Mesenchymal stem cell (in vitro differentiated cells and primary cell): ENCODE data around the gene MARCHF3.

Experiments used
- DNase-seq: peaks from one replicate; pipeline ENCODE4 v3.0.0-alpha.2; 2013
- H2AFZ ChIP-seq: one replicate; pipeline ENCODE4 v1.6.1; 2013; ENCODE audit warnings: low read depth, mild to moderate bottlenecking, control low read depth, inconsistent platforms, low read length, moderate library complexity
- H2AK5ac ChIP-seq: 2 replicates; pipeline ENCODE4 v1.6.1; 2013; ENCODE audit warnings: low read length, moderate library complexity, mild to moderate bottlenecking, inconsistent platforms; ENCODE audit not compliant: severe bottlenecking
- H2BK120ac ChIP-seq: one replicate; pipeline ENCODE4 v1.6.1; 2013; ENCODE audit warnings: low read depth, mild to moderate bottlenecking, inconsistent platforms, low read length, moderate library complexity
- H2BK12ac ChIP-seq, 2 experiments: one replicate each; pipeline ENCODE4 v1.6.1; 2013; ENCODE audit warnings: inconsistent platforms in 2 of 2, low read length in 2 of 2, mild to moderate bottlenecking in 2 of 2, moderate library complexity in 2 of 2, control low read depth in 1 of 2
- H2BK15ac ChIP-seq: one replicate; pipeline ENCODE4 v1.6.1; 2013; ENCODE audit warnings: mild to moderate bottlenecking, low read depth, inconsistent platforms; ENCODE audit not compliant: poor library complexity, severe bottlenecking
- H2BK5ac ChIP-seq: 2 replicates; pipeline ENCODE4 v1.6.1; 2013; ENCODE audit warnings: low read depth, mild to moderate bottlenecking, low read length, control low read depth, inconsistent platforms; ENCODE audit not compliant: poor library complexity, severe bottlenecking
- H3K14ac ChIP-seq, 2 experiments: one replicate each; pipeline ENCODE4 v1.6.1; 2013; ENCODE audit warnings: inconsistent platforms in 2 of 2, low read length in 2 of 2, control low read depth in 1 of 2, mild to moderate bottlenecking in 1 of 2, moderate library complexity in 1 of 2
- H3K18ac ChIP-seq, 2 experiments: one replicate each; pipeline ENCODE4 v1.6.1; 2013; ENCODE audit warnings: inconsistent platforms in 2 of 2, low read length in 2 of 2, control low read depth in 1 of 2, low read depth in 1 of 2, mild to moderate bottlenecking in 1 of 2
- H3K23ac ChIP-seq, 2 experiments: one replicate each; pipeline ENCODE4 v1.6.1; 2013; ENCODE audit warnings: inconsistent platforms in 2 of 2, low read length in 2 of 2, mild to moderate bottlenecking in 2 of 2, moderate library complexity in 2 of 2, control low read depth in 1 of 2
- H3K27ac ChIP-seq: 2 replicates; pipeline ENCODE4 v1.5.1; 2013; ENCODE audit warnings: mild to moderate bottlenecking, moderate library complexity, low read length, control low read depth, inconsistent platforms; ENCODE audit not compliant: poor library complexity, severe bottlenecking
- H3K27me3 ChIP-seq, 2 experiments: 2 replicates each; pipeline versions ENCODE4 v1.6.1 to v1.7.0; 2013; ENCODE audit warnings: low read length in 2 of 2, mild to moderate bottlenecking in 2 of 2, moderate library complexity in 2 of 2, control low read depth in 1 of 2, inconsistent platforms in 1 of 2; ENCODE audit not compliant: control insufficient read depth in 1 of 2, insufficient read depth in 1 of 2
- H3K36me3 ChIP-seq, 2 experiments: 2 replicates each; pipeline versions ENCODE4 v1.6.1 to v1.7.0; 2013; ENCODE audit warnings: low read length in 2 of 2, control low read depth in 1 of 2, inconsistent platforms in 1 of 2, low read depth in 1 of 2, mild to moderate bottlenecking in 1 of 2; ENCODE audit not compliant: insufficient read depth in 2 of 2, control insufficient read depth in 1 of 2
- H3K4ac ChIP-seq, 2 experiments: one replicate each; pipeline ENCODE4 v1.6.1; 2013; ENCODE audit warnings: inconsistent platforms in 2 of 2, low read length in 2 of 2, mild to moderate bottlenecking in 2 of 2, moderate library complexity in 2 of 2, control low read depth in 1 of 2, low read depth in 1 of 2
- H3K4me1 ChIP-seq: 2 replicates; pipeline ENCODE4 v1.6.1; 2013; ENCODE audit warnings: low read depth, low read length, control low read depth; ENCODE audit not compliant: control insufficient read depth, insufficient read depth
- H3K4me2 ChIP-seq: 2 replicates; pipeline ENCODE4 v1.6.1; 2013; ENCODE audit warnings: low read length, mild to moderate bottlenecking, inconsistent platforms; ENCODE audit not compliant: poor library complexity, severe bottlenecking
- H3K4me3 ChIP-seq, 2 experiments: 2 replicates each; pipeline versions ENCODE4 v1.5.1 to v1.7.0; 2013; ENCODE audit warnings: low read length in 2 of 2, mild to moderate bottlenecking in 2 of 2, control low read depth in 1 of 2, low read depth in 1 of 2; ENCODE audit not compliant: insufficient read depth in 1 of 2
- H3K79me1 ChIP-seq: replicated peaks from 2 replicates; pipeline ENCODE4 v1.6.1; 2013; ENCODE audit warnings: mild to moderate bottlenecking, control low read depth, low read length, inconsistent platforms; ENCODE audit not compliant: poor library complexity, severe bottlenecking
- H3K9ac ChIP-seq: 2 replicates; pipeline ENCODE4 v1.7.0; 2013; ENCODE audit warnings: mild to moderate bottlenecking, low read length, moderate library complexity
- H3K9me3 ChIP-seq: 2 replicates; pipeline ENCODE4 v1.7.0; 2013; ENCODE audit warnings: mild to moderate bottlenecking, low read length; ENCODE audit not compliant: control insufficient read depth
- H4K8ac ChIP-seq: one replicate; pipeline ENCODE4 v1.6.1; 2013; ENCODE audit warnings: inconsistent platforms, mild to moderate bottlenecking, low read length, moderate library complexity
- H4K91ac ChIP-seq: one replicate; pipeline ENCODE4 v1.6.1; 2013; ENCODE audit warnings: mild to moderate bottlenecking, low read length, inconsistent platforms
- WGBS: methylation state at CpG from one replicate; pipeline ENCODE4 v1.1.7; 2013; ENCODE audit warnings: mixed read lengths; 5-methylcytosine and 5-hydroxymethylcytosine counted together

The MARCHF3 gene

GRCh38 chr5:126970517-126971017 is 59.8 kb downstream of the MARCHF3 start:
- H4K91ac ChIP-seq = no peak overlapping the region
- H2BK12ac ChIP-seq = no peak overlapping the region
- H3K27me3 ChIP-seq = peaks cover 0 to 30% of the 10 kb centered on the region in 2 experiments
- H3K36me3 ChIP-seq = no peaks in the 10 kb centered on the region
- no peak overlapping the region for H3K4me2 ChIP-seq
- H3K9me3 ChIP-seq = no peaks in the 10 kb centered on the region
- no peak overlapping the region for H2BK120ac ChIP-seq
- no peaks in the 10 kb centered on the region for H3K79me1 ChIP-seq
- H2AK5ac ChIP-seq = no peak overlapping the region
- peak; percentile 31 for DNase-seq
- H3K4ac ChIP-seq = no peak overlapping the region
- H3K14ac ChIP-seq = no peak overlapping the region
- no peak overlapping the region for H3K18ac ChIP-seq
- no peak overlapping the region for H2BK15ac ChIP-seq
- peaks cover 2% of the 10 kb centered on the region for H3K4me1 ChIP-seq
- no peak overlapping the region for H3K4me3 ChIP-seq
- no peak overlapping the region for H3K27ac ChIP-seq
- no peak overlapping the region for H4K8ac ChIP-seq
- no peak overlapping the region for H2BK5ac ChIP-seq
- no peak overlapping the region for H2AFZ ChIP-seq
- peak overlapping the region; percentile 40 for H3K9ac ChIP-seq
- no peak overlapping the region for H3K23ac ChIP-seq
- WGBS = 68% methylated on average over 2 of the region's 2 CpGs

GRCh38 chr5:126969548-126969947 is 60.8 kb downstream of the MARCHF3 start:
- Histone ChIP-seq H3K4me1 (peaks cover 2% of the 10 kb centered on the region), H2BK120ac (no peak overlapping the region), H3K4me3 (no peak overlapping the region), H4K91ac (no peak overlapping the region), H3K4ac (no peak overlapping the region), H3K18ac (no peak overlapping the region), H2BK12ac (no peak overlapping the region), H2AK5ac (no peak overlapping the region), H3K27ac (no peak overlapping the region), H3K27me3 (peaks cover 0 to 30% of the 10 kb centered on the region in 2 experiments), H4K8ac (no peak overlapping the region), H3K9ac (no peak overlapping the region), H3K79me1 (no peaks in the 10 kb centered on the region), H2BK15ac (no peak overlapping the region), H2BK5ac (no peak overlapping the region), H3K14ac (no peak overlapping the region), H3K36me3 (no peaks in the 10 kb centered on the region), H3K23ac (no peak overlapping the region), H2AFZ (no peak overlapping the region), H3K9me3 (no peaks in the 10 kb centered on the region), H3K4me2 (no peak overlapping the region)
- WGBS = 92% methylated on average over 2 of the region's 2 CpGs
- DNase-seq = no peak

DNA sequence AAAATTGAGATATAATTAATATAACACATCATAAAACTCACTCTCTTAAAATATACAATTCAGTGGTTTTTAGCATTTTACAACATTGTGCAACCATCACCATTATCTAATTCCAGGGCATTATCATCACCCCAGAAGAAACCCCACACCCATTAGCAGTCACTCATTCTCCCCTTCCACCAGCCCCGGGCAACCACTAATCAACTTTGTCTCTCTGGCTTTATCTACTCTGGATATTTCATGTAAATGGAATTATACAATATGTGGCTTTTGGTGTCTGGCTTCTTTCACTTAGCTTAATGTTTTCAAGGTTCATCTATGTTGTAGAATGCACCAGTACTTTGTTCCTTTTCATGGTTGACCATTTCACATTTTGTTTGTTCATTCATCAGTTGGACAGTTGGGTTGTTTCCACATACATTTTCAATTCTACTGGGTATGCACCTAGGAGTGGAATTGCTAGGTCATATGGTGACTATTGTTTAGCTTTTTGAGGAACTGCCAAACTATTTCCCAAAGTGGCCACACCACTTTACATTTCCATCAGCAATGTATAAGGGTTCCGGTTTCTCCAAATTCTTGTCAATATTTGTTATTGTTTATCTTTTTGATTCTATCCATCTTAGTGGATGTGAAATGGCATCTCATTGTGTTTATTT is 62.4 kb downstream of the MARCHF3 start:
- Histone ChIP-seq H4K91ac (no peak overlapping the region), H3K27me3 (peaks cover 0 to 21% of the 10 kb centered on the region in 2 experiments), H3K36me3 (no peaks in the 10 kb centered on the region), H2BK120ac (no peak overlapping the region), H3K4me2 (no peak overlapping the region), H3K4ac (no peak overlapping the region), H3K4me3 (no peak overlapping the region), H2BK5ac (no peak overlapping the region), H3K23ac (no peak overlapping the region), H4K8ac (no peak overlapping the region), H2AK5ac (no peak overlapping the region), H3K9ac (no peak overlapping the region), H3K27ac (no peak overlapping the region), H3K79me1 (no peaks in the 10 kb centered on the region), H2AFZ (no peak overlapping the region), H2BK15ac (no peak overlapping the region), H3K14ac (no peak overlapping the region), H3K4me1 (peaks cover 2% of the 10 kb centered on the region), H3K9me3 (no peaks in the 10 kb centered on the region), H3K18ac (no peak overlapping the region), H2BK12ac (no peak overlapping the region)
- WGBS = no CpG with 5 or more reads among the region's 2 CpGs
- peak; percentile 5 for DNase-seq

GRCh38 chr5:126965487-126965886 is 64.9 kb downstream of the MARCHF3 start:
- Histone ChIP-seq H3K4me3 (no peak overlapping the region), H3K4ac (no peak overlapping the region), H3K9ac (no peak overlapping the region), H2AK5ac (no peak overlapping the region), H2BK12ac (no peak overlapping the region), H3K9me3 (no peaks in the 10 kb centered on the region), H3K23ac (no peak overlapping the region), H2AFZ (no peak overlapping the region), H4K8ac (no peak overlapping the region), H3K36me3 (no peaks in the 10 kb centered on the region), H3K4me2 (no peak overlapping the region), H2BK5ac (no peak overlapping the region), H2BK120ac (no peak overlapping the region), H3K27me3 (peaks cover 0 to 15% of the 10 kb centered on the region in 2 experiments), H3K14ac (no peak overlapping the region), H3K18ac (no peak overlapping the region), H3K4me1 (peaks cover 2% of the 10 kb centered on the region), H2BK15ac (no peak overlapping the region), H4K91ac (no peak overlapping the region), H3K79me1 (no peaks in the 10 kb centered on the region), H3K27ac (no peak overlapping the region)
- peak; percentile 19 for DNase-seq
